ENCODE results near the gene SUSD2.

Gene SUSD2

DNA sequence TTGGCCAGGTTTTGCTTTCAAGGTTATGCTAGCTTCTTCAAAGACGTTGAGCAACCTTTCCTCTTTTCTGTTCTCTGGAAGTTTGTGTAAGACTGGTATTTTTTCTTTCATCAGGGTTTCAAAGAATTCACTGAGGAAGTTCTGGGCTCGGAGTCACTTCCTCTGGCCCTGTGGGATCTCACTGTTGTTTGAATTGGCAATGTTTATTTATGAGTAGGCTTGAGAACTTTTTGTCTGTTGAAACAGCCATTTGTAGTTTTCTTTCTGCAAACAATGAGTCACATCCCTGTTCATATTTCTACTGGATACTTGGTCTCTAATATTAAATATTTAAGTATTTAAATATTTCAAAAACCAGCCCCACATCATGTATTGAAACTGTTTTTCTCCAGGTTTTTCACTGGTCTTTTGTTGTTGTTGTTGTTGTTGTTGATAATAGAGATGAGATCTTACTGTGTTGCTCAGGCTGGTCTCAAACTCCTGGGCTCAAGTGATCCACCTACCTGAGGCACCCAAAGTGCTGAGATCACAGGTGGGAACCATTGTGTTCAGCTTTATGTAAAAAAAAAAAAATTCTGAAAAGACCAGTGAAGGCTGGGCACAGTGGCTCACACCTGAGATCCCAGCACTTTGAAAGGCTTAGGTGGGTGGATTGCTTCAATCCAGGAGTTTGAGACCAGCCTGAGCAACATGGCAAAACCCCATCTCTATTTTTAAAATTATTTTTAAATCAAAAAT lies 26.9 kb downstream of the SUSD2 start:
- in situ Hi-C loops (cut with MboI; ENCODE audit: low sequenced_read_pairs): loop anchor here (25.0 kb wide), 1 partner anchor 679 kb away; no protein-coding TSS in a partner anchor

DNA sequence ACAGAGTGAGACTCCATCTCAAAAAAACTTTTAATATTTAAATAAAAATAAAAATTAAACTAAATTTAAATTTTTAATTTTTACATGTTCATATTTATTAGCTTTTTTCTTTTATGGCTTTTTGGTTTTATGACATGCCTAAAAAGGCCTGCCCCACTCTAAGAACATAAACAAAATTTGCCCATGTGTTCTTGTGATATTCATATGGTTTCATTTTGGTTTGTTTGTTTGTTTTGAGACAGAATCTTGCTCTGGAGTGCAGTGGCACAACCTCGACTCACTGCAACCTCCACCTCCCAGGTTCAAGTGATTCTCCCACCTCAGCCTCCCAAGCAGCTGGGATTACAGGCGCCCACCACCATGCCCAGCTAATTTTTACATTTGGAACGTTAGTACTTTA lies 27.7 kb downstream of the SUSD2 start:
- in situ Hi-C loops (cut with MboI; ENCODE audit: low sequenced_read_pairs): loop anchor here (25.0 kb wide), 1 partner anchor 678 kb away; no protein-coding TSS in a partner anchor

DNA sequence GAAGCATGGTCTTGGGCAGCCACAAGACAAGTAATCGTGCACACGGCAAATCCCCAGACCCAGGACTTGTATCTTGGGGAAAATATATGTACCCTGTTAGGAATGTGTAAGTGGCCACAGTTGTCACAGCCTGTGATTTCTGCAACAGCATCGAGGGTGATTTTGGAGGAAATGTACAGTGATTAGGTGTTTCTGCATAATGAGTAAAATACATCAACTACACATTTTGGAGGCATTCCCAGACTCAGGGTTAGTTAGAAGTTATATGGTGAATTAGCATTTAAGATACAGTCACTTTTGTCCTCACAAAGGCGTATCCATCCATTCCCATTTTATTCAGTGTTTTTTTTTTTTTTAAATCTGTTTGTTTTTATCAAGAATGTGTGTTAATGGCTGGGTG lies 28.4 kb downstream of the SUSD2 start:
- in situ Hi-C loops (cut with MboI; ENCODE audit: low sequenced_read_pairs): loop anchor here (25.0 kb wide), 1 partner anchor 678 kb away; no protein-coding TSS in a partner anchor

GRCh38 chr22:24210409-24210808 lies 29.1 kb downstream of the SUSD2 start:
- in situ Hi-C loops (cut with MboI; ENCODE audit: low sequenced_read_pairs): loop anchor here (25.0 kb wide), 1 partner anchor 677 kb away; no protein-coding TSS in a partner anchor

DNA sequence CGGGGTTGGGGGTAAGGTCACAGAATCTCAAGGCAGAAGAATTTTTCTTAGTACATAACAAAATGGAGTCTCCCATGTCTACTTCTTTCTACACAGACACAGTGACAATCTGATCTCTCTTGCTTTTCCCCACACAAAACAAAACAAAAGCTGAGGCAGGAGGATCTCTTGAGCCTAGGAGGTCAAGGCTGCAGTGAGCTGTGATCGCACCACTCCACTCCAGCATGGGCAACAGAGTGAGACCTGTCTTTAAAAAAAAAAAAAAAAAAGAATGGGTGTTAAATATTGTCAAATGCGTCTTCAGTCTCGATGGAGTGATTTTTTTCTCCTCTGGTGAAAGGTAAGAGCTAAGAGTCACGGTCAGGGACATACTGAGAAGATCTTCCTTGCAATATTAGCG lies 30.4 kb downstream of the SUSD2 start:
- in situ Hi-C loops (cut with MboI; ENCODE audit: low sequenced_read_pairs): loop anchor here (25.0 kb wide), 1 partner anchor 676 kb away; no protein-coding TSS in a partner anchor

GRCh38 chr22:24213111-24213510 lies 31.8 kb downstream of the SUSD2 start:
- in situ Hi-C loops (cut with MboI; ENCODE audit: low sequenced_read_pairs): loop anchor here (25.0 kb wide), 1 partner anchor 674 kb away; no protein-coding TSS in a partner anchor

DNA sequence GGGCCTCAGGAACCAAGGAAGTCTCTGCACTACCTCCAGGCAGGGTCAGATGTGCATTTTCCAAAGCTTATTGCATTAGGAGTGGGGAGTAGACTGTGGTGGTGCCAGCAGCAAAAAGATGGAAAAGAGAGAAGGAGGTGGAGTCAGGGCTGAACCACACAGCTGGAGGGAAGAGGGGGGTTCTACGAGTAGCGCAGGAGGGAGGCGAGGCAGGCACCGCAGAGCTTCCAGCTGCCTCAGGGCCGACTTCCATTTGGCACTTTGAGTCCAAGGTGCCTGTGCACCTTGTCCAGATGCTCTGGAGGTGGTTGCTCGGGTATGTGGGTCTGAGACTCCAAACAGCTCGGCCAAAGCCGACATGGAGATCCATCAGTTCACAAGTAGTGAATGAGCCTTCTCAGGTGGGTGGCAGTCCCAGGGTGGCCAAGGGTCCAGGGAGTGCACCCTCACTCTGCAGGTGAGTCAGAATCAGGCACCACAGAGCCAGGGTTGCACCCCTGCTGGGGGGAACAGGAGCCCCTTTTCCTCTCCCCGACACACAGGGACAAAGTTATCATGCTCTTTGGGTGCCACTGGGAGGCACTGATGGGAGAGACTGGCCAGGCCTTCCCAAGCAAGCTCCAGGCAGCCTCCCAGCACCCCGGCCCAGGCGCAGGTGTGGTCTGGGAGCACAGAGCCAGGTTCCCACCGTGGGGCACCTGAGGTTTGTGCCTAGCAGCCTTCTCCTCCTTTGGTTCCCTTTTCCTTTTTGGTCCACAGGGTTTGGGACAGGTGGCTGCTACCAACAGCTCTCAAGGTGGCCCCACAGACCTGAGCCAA lies 33.4 kb downstream of the SUSD2 start:
- in situ Hi-C loops (cut with MboI; ENCODE audit: low sequenced_read_pairs): loop anchor here (25.0 kb wide), 1 partner anchor 673 kb away; no protein-coding TSS in a partner anchor

DNA sequence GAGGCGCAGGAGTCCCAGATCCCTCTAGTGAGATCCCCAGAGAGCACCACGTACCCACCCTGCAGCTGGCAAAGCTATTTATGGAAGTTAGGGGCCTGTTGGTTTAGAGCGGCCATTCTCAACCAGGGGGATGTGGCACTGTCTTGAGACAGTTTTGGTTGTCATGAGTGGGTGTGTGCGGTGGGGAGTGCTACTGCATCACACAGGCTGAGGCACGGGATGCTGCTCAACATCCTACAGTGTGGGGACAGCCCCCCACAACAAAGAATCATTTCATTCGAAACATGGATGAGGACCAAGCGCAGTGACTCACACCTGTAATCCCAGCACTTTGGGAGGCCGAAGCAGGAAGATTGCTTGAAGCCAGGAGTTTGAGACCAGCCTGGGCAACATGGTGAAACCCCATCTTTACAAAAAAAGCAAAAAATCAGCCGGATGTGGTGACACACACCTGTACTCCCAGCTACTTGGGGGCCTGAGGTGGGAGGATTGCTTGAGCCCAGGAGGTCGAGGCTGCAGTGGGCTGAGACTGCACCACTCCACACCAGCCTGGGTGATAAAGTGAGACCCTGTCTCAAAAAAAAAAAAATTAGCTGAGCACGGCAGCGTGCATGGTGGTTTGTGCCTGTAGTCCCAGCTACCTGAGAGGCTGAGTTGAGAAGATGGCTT lies 35.4 kb downstream of the SUSD2 start:
- in situ Hi-C loops (cut with MboI; ENCODE audit: low sequenced_read_pairs): loop anchor here (25.0 kb wide), 1 partner anchor 671 kb away; no protein-coding TSS in a partner anchor

GRCh38 chr22:24217384-24217783 lies 36.1 kb downstream of the SUSD2 start:
- in situ Hi-C loops (cut with MboI; ENCODE audit: low sequenced_read_pairs): loop anchor here (25.0 kb wide), 1 partner anchor 670 kb away; no protein-coding TSS in a partner anchor

DNA sequence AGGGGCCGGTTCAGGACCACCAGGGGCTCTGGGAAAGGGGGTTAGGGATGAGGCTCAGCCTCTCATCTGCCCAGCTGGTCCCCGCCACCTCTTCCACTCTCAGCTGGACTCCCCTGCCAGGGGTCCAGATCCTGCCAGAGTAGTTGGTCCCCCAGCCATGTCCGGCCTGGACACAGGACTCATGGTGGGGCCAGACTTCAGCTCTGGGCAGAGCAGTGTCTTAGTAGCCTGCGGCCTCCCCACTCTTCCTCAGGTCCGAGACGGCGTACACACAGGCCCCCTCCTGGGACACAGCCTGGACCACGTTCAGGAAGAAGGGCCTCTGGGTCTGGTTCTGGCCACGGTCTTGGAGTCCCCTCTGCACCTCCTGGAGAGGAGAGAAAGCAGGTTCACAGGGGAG lies 38.5 kb downstream of the SUSD2 start:
- in situ Hi-C loops (cut with MboI; ENCODE audit: low sequenced_read_pairs): loop anchor here (25.0 kb wide), 1 partner anchor 668 kb away; no protein-coding TSS in a partner anchor

GRCh38 chr22:24224468-24224867 lies 43.2 kb downstream of the SUSD2 start:
- in situ Hi-C loops (cut with MboI; ENCODE audit: low sequenced_read_pairs): loop anchor here (25.0 kb wide), 1 partner anchor 663 kb away; no protein-coding TSS in a partner anchor

GRCh38 chr22:24225044-24225601 lies 43.8 kb downstream of the SUSD2 start:
- in situ Hi-C loops (cut with MboI; ENCODE audit: low sequenced_read_pairs): no loop called here

DNA sequence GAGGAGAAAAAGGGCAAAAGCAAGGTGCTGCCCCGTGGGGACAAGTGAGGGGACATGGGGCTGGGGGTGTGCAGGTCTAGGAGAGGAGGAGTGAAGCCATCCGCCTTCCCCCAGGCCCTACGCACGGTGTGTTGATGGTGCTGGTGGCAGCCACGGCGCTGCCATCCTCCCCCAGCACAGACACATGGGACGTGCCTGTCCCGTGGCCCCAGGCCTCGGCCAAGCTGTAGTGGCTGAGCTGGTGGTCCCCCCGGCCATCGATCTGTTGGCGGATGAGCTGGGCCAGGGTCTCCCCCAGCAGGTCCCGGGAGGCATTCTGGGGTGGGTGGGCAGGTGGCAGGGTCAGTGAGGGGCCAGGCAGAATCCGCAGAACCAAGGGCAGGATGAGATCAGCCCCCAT lies 44.7 kb downstream of the SUSD2 start:
- in situ Hi-C loops (cut with MboI; ENCODE audit: low sequenced_read_pairs): no loop called here

GRCh38 chr22:24230911-24231656 lies 49.8 kb downstream of the SUSD2 start:
- in situ Hi-C loops (cut with MboI; ENCODE audit: low sequenced_read_pairs): no loop called here

DNA sequence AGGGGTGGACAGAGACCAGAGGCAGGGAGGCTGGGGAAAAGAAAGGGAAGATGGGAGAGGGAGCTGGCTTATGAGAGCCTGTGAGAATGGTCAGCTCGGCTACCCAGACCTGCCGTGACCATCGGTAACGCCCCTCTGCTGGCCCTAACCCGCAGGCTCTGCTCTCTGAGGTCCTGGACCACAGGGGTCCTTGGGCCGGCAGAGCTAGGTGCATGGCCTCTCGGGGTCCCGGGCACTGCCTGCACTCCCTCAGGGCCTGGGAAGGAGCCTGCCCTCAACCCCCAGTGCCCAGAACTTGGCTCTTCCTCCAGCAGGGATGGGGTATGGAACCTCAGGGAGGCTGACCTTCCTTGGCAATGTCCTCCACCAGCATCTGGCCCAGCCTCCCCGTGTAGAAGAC lies 50.4 kb downstream of the SUSD2 start:
- in situ Hi-C loops (cut with MboI; ENCODE audit: low sequenced_read_pairs): no loop called here

GRCh38 chr22:24232124-24232523 lies 50.8 kb downstream of the SUSD2 start:
- in situ Hi-C loops (cut with MboI; ENCODE audit: low sequenced_read_pairs): no loop called here

DNA sequence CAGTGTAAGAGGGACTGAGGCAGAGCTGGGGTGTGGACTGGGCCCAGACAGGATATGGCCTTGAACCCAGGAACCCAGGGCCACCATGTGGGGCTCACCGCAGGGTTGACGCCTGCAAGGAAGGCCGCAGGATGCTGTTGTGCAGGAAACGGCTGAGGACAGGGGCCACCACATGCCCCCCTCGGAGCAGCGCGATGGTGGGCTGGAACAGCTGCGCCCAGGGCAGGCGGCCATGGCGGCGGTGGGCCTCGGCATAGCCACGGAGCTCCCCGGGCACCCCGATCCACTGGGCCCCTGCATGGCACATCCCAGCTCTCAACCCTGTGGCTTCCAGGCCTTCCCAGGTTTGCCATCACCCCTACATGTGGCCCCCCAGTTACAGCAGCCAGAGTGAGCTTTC lies 51.4 kb downstream of the SUSD2 start:
- in situ Hi-C loops (cut with MboI; ENCODE audit: low sequenced_read_pairs): no loop called here

- in situ Hi-C loops (cut with MboI; ENCODE audit: low sequenced_read_pairs): no loop called here
These were observed 51.9 kb downstream of the SUSD2 start for GRCh38 chr22:24233235-24233634.

GRCh38 chr22:24233816-24234215 lies 52.5 kb downstream of the SUSD2 start:
- in situ Hi-C loops (cut with MboI; ENCODE audit: low sequenced_read_pairs): no loop called here

GRCh38 chr22:24235315-24235714 lies 54.0 kb downstream of the SUSD2 start:
- in situ Hi-C loops (cut with MboI; ENCODE audit: low sequenced_read_pairs): no loop called here
